Inferior parietal cortex (tissue), 1 donor: ENCODE results near the gene PROK2.

Source experiments
- DNase-seq: peaks from one replicate; pipeline ENCODE4 v3.0.0-alpha.2; 2016; ENCODE audit errors: extremely low spot score

The PROK2 gene

DNA sequence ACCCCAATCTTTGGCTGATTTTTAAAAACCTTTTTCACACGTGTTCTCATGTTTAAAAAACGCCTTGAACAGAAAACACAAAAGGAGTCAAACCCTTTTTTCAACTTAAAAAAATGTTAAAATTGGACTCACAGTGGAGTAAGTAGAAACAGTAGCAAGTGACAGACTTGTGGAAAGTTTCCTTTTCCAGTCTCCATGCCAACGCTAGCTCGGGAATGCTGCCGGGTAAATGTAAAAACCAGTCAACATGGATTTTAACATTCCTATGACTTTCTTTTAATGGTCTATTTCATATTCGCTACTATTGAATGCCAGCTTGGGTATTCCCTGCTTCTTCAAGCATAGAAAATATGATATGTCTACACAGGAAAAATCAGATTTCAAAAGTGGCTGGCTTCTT, 1.6 kb upstream of the PROK2 start:
- peak; percentile 4 for DNase-seq

DNA sequence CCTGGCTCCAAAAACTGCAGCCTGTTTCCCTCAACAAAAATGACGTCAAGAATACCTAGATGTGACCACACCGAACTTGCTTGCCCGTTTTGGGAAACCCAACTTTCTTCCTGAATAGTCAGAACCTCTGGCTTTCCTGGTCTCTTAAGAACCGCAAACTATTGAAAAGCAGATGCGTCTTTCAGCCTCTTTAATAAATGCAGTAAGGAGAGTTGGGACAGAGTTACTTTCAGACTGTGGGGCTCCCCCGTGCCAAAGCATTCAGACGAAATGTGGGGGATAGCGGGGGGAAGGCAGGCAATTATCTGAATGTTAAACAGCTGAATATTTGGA, 1.2 kb upstream of the PROK2 start:
- DNase-seq: no peak

DNA sequence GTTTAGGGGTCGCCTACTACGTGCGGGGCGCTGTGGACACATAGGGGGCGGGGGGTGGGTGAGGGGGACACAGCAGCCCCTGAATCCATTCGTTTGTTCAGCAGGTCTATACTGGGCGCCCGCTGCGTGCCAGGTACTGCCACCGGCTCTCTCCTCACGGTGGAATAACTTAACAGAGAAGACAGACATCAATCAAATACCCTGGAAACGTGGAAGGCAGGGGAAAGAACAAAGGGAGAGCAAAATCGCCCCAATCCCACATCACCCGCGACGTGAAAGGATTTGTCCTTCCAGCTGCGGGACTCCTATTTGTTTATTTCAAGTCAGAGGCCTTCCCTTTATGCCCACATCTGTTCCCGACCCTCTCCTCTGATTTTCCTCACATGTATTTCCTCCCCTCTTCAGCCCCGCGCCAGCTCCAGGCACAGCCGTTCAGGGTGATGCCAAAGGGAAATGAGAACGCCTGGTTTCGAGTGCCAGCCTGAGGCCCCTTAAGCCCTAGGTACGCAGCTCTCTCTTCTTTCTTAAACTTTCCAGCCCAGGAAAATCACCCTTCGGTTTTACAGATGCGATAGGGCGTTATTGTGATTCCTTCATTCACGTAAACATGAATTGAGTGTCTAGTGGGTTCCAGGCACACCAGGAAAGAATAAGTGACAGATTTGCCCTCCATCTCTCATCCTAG, 726 bp upstream of the PROK2 start:
- no peak for DNase-seq

DNA sequence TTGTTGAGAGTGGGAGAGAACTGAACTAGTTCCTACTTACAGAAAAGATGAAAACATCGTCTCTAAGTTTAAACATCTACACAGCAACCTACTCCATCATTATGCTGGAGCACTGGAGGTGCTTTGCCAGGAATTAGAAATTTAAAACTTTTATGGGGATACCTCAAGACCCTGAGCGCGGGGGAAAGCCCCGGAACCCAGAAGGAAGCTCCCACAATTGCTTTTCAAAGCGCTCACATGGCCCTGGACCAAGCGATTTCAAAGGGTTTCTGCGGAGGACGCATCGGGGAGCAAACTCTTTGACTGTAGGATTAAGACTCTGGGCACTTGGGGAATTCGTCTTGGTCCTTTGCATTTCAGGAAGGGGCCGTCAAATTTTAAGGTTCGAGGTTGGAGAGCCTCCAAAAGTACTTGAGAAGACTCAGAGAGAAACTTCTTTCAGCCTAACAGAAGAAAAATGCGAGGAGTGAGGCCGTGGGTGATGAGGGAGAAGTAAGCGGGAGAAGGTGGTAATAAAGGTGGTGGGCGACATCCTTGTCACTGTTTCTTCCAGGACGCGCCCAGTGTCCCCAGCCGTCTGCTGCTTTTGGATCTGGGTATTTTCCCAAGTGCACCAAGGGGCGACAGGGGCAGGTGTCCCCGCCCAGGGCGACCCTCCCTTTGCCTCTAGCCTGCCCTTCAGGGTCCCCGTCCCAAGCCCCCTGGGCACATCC, 591 bp downstream of the PROK2 start:
- no peak for DNase-seq

DNA sequence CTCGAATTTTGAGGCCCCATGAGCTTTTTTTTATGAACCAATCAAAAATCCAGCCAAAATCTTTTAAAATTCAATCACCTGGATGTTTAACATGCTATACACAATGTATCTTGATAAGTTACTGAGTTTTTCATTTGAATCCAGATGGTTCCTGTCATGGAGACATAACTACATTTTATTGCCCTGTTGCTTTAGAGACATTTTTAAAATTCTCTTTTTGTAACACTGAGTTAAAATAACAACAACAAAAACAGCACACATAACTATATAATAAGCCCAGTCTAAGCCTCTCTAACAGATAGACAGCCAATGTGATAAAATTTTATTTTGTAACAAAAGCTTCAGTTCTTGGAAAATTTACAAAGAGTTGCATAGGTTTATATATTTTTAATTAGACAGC, 1.8 kb downstream of the PROK2 start:
- no peak for DNase-seq

DNA sequence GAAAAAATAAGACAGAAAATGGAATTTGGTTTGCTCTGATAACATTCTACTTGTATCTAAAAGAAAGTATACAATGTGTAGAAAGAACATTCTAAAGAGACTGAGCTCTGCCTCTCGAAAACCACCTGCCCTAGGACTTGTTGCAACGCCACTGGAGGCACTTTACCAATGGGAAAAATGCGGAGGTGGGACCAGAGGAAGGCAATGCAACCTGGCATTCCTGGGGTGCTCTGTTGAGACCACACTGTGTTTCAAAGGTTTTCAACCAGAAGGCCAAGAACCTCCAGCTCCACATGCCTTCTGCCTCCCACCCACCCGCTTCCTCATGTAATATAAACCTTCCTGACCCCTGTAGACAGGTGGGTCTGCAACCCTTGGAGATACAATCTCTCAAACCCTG, 4.5 kb downstream of the PROK2 start:
- DNase-seq: no peak

DNA sequence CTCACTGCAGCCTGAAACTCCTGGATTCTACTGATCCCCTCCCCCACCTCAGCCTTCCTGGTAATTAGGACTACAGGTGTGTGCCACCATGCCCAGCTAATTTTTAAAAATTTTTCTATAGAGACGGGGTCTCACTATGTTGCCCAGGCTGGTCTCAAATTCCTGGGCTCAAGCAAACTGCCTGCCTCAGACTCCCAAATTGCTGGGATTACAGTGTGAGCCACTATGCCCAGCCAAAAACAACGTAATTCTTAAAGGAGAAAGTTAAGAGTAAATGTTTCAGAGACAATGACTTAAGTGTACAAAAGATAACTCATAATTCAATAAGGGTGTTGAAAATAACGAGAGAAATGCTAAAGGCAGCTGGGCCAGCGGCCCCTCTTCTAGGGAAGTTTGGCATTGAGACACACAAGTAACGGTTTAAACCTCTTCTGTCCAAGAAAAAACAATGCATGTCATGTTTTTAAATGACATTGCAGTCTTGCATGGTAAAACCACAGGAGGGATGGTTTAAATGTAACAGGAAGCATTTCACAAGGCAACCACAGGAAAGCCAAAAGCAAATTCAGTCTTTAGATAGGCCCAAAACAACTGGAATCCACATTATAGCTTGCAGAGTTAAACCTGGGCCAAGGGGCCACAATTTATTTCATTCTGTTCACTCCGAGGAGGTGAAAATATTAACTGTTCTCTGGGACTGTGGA, 5.1 kb downstream of the PROK2 start:
- DNase-seq: no peak

DNA sequence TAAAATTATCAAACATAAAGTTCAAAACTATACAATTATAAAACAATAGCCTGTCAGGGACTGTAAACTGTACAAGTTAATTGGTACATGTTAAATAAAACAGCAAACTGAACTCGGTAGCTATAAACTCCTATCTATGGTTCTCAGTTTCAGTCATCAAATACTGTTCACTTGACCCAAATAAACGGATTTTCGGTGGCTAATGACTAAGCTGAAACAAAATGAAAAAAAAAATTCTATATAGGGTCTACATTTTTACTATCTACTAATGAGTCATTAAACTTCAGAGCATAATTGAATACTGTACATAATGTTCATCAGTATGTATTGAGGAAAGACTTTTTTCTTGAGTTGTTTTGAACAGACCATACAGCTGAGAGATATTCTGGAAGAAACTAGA, 6.6 kb downstream of the PROK2 start:
- no peak for DNase-seq

DNA sequence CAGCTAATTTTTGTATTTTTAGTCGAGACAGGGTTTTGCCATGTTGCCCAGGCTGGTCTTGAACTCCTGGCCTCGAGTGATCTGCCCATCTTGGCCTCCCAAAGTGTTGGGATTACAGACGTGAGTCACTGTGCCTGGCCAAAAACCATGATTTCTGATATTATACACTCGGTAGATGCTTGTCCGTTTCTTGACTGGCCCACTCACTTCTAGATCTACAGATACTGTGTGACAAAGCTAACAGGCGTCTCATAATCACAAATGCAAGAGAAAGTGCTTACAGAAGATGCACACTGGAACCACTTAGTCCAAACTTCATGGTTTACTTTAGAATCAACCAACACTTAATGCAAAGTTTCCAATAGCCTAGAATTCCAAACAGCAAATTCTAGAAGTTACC, 8.4 kb downstream of the PROK2 start:
- DNase-seq: no peak

DNA sequence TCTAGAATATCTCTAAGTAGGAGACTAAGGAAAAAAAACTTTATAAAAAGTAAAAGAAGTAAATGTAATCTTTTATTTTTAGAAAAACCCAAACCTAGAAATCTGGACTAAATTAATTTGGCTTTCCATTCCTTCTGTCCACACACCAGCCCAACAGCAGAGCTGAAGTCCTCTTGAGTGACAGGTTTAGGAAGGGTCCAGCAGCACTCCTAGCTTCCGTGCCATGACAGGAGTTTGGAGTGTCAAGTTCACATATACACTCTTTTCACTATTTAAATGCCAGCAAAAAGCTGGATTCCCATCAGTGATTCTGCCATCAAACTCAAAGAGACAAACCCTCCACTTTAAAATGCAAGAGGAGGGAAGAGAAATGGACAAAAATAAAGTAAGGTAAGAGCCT, 13.1 kb downstream of the PROK2 start:
- DNase-seq: no peak

DNA sequence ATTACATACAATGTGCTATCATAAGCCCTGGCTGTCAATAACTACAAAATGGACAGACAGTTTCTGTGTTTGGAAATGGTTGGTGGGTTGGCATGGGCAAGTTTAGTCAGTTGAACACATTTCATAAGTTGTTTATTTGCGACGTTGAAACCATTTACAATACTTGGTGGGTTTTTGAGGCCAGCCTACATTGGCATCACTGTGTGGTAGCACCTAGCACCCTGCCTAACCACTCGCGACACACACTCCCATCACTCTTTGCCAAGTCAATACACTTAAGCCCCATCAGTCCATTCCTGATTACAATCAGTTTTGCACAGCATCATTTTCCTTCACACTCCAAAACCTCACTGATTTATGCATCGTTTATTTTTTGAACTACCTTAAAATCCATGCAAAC, 13.8 kb downstream of the PROK2 start:
- no peak for DNase-seq

DNA sequence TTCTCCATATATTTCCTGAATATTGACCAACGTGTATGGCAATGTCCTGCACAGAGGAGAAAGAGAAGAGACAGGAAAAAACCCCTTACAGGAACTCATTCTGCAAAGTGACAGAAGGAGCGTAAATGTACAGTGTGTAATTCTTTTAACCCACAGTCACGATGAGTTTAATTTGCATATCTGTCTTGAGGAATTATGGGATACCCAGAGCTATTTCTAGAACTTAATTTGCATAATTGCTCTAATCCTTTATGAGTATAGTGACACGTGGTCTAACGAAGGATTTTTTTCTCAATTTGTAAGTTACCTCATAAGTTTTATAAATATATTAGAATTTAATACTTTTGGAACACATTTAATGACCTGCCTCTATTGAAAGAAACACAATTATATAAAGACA, 21.5 kb downstream of the PROK2 start:
- DNase-seq: no peak

DNA sequence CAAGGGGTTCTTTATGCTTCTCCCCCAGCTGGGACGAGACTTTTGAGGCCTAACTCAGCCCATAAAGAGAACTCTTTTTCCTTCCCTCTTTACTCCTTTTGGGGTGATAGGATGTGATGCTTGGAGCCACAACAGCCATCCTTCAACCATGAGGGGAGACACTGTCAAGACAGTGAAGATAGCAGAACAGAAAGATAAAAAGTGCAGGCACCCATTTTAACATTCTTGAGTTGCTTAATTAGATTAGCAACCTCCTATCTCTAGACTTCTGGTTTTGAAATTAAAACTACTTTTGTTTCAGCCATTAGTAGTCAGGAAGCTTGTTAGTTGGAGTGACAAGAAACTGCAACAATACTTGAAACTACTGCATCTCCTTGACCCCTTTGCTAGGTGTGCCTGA, 24.8 kb downstream of the PROK2 start:
- no peak for DNase-seq

DNA sequence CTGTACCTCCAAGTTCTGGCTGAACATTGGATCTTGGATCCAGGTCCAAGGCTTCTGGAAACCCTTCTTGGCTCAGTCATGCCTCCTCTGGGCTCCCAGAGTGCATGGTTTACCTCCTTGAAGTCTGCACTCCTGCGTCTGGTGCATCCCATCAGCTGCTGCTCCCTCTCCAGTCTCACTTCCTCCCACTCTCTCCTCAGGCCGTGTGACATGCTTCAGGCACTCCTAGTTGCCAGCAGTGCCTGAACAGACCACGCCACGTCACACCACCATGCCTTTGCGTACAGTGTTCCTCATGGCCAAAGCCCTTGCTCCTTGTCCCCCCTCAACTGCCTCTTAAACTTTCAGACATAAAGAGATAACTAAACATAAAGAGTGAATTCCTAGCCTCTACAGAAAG, 25.5 kb downstream of the PROK2 start:
- DNase-seq: no peak

DNA sequence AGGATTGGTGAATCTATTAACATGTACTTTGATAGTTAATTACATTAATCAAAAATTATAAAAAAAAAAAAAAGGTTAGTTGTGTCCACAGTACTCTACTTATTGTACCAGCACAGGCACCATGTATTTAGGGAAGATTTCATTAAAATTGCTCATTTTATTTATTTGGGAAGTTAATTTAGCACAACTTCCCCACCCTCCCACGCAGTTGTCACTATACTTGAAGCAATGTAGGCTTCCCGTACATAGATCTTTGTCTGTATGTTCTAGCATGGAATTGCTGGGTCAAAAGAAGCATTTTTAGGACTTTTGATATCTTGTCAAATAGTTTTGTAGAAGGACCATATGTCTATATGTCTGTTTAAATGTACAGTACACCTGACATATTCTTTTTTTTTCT, 26.9 kb downstream of the PROK2 start:
- no peak for DNase-seq

DNA sequence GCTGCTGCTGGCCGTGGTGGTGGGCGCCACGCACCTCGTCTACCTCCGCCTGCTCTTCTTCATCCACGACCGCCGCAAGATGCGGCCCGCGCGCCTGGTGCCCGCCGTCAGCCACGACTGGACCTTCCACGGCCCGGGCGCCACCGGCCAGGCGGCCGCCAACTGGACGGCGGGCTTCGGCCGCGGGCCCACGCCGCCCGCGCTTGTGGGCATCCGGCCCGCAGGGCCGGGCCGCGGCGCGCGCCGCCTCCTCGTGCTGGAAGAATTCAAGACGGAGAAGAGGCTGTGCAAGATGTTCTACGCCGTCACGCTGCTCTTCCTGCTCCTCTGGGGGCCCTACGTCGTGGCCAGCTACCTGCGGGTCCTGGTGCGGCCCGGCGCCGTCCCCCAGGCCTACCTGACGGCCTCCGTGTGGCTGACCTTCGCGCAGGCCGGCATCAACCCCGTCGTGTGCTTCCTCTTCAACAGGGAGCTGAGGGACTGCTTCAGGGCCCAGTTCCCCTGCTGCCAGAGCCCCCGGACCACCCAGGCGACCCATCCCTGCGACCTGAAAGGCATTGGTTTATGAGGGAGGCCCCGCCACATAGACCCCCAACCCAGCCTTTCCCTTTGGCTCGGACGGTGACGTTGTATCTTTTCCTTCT, 30.2 kb downstream of the PROK2 start:
- DNase-seq: no peak

DNA sequence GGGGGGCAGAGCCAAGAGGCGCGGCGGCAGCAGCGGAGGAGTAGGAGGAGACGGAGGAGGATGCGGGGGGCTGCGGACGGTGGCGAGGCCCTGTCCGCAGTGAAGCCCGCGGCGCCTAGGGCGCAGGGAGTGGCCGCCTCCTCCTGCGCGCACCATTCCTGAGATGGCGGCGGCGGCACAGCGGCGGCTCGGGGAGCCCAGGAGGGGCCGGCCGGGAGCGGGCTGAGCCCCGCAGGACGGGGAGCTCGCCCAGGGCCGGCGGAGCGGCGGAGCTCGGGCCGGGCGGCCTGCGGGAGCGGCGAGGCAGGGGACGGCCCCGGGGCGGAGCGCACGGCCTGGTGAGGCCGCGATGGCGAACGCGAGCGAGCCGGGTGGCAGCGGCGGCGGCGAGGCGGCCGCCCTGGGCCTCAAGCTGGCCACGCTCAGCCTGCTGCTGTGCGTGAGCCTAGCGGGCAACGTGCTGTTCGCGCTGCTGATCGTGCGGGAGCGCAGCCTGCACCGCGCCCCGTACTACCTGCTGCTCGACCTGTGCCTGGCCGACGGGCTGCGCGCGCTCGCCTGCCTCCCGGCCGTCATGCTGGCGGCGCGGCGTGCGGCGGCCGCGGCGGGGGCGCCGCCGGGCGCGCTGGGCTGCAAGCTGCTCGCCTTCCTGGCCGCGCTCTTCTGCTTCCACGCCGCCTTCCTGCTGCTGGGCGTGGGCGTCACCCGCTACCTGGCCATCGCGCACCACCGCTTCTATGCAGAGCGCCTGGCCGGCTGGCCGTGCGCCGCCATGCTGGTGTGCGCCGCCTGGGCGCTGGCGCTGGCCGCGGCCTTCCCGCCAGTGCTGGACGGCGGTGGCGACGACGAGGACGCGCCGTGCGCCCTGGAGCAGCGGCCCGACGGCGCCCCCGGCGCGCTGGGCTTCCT, 31.0 kb downstream of the PROK2 start, which contains the start of gene GPR27:
Gene GPR27, plus strand, starts transcription at position 155 of the 909 bp plus-strand sequence. Its CDS starts 195 bp downstream, at position 350.
- no peak for DNase-seq

DNA sequence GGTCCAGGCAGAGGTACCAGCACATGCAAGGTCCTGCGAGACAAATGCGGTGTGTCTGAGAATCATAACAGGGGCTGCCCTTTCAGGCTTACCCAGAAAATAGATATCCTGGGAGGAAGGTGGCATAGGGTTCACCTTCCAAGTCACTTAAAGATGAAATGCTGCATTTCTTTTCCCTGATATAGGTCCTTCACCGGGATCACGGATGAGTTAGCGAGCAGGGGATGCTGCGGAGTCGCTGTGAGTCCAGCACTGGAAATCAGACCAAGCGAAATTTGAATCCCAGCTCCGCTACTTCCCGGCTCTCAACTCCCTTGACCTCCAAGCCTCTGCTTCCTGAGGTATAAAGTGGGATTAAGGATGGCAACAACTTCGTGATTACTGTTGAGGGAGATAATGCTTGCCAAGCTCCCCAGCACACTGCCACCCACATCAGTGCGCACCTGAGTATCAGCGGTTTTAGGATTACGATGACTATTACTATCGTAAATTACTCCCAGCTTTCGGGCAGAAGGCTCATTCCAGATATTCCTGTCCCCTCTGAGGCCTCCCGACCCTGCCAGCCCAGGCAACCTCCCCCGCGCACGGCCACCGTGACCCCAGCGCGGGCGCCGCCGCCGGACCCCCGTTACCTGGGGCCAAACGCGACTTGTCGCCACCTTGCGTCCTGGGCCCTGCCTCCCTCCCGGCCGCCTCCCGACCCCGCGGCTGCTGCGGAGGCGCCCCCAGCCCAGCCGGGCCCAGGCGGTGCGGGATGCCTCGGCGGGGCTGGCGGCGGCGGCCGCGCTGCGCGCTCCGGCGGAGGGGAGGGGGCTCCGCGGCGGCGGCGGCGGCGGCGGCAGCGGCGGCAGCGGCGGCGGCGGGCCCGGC, 31.9 kb downstream of the PROK2 start:
- DNase-seq: no peak

DNA sequence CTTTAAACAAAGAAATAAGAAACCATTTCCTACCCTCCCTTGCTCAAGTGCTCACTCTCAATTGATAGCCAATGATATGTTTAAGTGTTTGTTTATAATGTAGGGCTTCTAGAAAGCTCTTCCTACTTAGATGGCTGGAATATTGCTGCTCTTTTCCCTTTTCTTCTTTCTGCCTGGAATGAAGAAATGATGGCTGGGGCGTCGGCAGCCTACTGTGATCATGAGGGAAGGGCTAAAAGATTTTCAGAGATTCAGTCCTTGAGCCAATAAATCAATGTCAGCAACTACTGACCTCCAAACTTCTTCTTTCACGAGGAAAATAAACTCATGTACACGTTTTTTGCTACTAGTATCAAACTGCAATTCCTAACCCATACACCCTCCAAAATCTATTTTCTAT, 33.3 kb downstream of the PROK2 start:
- DNase-seq: no peak

DNA sequence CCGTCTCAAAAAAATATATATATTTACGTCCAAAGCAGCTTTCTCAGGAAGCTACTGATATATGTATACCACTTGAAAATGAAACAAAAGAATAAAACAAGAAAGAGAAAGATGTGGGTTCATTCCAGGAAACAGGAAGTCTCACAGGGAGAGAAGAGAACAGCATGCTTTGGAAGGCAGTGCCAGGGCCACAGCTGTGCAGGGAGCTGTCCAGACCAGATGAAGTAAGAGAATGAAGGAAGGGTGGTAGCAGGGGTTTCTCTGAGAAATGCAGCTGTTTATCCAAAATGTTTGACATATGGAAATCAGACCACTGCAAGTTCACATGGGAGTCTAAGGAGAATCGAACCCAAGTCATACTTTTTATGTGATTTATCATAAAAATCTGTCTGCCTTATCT, 40.2 kb downstream of the PROK2 start:
- DNase-seq: no peak

DNA sequence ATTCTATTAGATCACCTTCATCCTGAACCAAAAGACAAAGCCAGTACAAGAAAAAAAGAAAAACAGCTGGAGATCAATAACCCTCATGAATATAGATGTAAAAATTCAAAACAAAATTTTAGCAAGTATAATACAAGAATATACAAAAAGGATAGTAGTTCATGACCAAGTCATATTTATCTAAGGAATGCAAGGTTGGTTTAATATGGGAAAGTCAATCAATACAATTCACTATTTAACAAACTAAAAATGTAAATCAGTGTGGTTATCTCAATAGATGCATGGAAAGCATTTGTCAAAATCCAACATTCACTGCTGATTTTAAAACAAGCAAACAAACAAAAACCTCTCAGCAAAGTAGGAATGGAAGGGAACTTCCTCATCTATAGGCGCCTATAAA, 42.3 kb downstream of the PROK2 start:
- no peak for DNase-seq
